Measurements from ENCODE around the gene GPD1.

- TF ChIP-seq CTCF (conservative IDR thresholded peaks at IDR 0.05 in 1 of 2, IDR thresholded peaks at IDR 0.05 in 1 of 2; ENCODE audit: extremely low read depth in 1 of 2, insufficient read depth in 1 of 2, low read depth in 1 of 2, low read length in 2 of 2), result no peak
- no peak for TF ChIP-seq EZH2 (IDR thresholded peaks at IDR 0.05; ENCODE audit: borderline replicate concordance, low read length)
Measured at GRCh38 chr12:50086148-50086547, 17.7 kb upstream of the GPD1 start.

Data from mammary epithelial cell (primary cell).